ENCODE data around the gene GAB1. TPM values are rescaled to one million over a fixed set of nuclear protein-coding genes. Genes with fewer than 3 reads are reported as not detected.

Gene GAB1
- total RNA-seq, 1 experiment from 2014 or later: 3.8 TPM

DNA sequence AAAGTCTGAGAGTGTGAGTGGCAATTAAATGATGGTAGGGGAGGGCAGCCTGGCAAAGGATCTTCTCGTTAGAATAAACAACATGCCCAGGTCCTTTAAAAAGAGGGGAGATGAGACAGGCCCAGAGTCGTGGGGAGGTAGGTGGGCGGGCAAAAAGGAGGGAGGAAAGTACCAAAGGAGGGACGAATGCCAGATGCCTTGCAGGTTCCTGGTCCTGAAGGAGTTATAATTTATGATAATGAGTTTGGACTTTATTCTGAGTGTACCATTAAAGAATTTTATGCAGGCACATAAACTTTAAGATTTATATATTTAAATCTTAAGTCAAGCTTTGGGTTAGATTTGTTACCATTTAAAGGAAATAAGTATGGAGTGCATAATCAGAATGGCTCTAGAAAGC, 114.5 kb downstream of the GAB1 start:
- Histone ChIP-seq H3K9me2 (ENCODE audit: insufficient read depth) (no peaks in the 10 kb centered on the region), H3K36me3 (ENCODE audit: control insufficient read depth in 1 of 2, insufficient read depth in 2 of 2, low read length in 2 of 2) (no peaks in the 10 kb centered on the region), H3K4me2 (ENCODE audit: low read length) (no peak overlapping the region), H4K20me1 (ENCODE audit: insufficient read depth) (no peaks in the 10 kb centered on the region; the same call in 1 of the 2 replicates), H3K79me2 (ENCODE audit: insufficient read depth, low read length) (no peaks in the 10 kb centered on the region), H2AFZ (ENCODE audit: low read depth, low read length, poor library complexity, severe bottlenecking) (no peak overlapping the region), H3K9me3 (ENCODE audit: control insufficient read depth in 1 of 2, insufficient read depth in 1 of 2, low read depth in 1 of 2, low read length in 2 of 2) (no peaks in the 10 kb centered on the region), H3K27ac (ENCODE audit: low read depth, low read length) (no peak overlapping the region), H3K9ac (ENCODE audit: low read length) (no peak overlapping the region), H3K27me3 (ENCODE audit: insufficient read depth, low read length) (no peaks in the 10 kb centered on the region), H3K4me1 (ENCODE audit: control insufficient read depth in 1 of 2, insufficient read depth in 2 of 2, low read length in 2 of 2) (no peaks in the 10 kb centered on the region), H3K4me3 (replicated peaks in 1 of 2; ENCODE audit: low read depth in 1 of 2, low read length in 2 of 2) (no peak overlapping the region)
- ATAC-seq (no peak), DNase-seq (ENCODE audit: low read depth, low spot score) (no peak)
- ChIA-PET RAD21 (ENCODE audit: low non-redundant PET in 1 of 2, low total read pairs in 2 of 2, uncharacterized antibody in 2 of 2, unreplicated experiment in 2 of 2) (no interaction called here), POLR2A (no interaction called here), CTCF (no interaction called here)
- BruUV-seq (replicated peaks): no TSS peak
- intact Hi-C loops (cut with micrococcal nuclease): no loop called here
- TF ChIP-seq POLR2AphosphoS5 (IDR thresholded peaks at IDR 0.05; ENCODE audit: low read depth, low read length): no peak

DNA sequence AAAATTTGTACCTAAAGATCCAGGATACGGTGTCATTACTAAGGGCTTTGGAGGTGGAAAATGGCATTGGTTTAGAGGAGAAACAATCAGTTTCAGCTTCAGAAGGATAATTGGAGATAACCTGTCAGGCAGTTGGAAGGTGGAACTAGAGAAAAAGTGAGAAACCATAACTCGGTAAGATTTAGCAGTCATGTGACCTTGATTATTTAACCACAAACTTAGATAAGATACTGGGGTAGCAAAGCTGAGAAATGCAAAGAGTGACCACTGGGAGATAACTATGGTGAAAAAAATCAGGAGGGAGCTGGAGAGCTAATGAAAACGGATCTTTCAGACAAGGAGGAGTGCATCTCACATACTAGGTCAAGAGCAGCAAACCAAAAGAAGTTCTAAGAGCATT, 118.5 kb downstream of the GAB1 start:
- no peaks in the 10 kb centered on the region for H3K36me3 ChIP-seq (ENCODE audit: control insufficient read depth in 1 of 2, insufficient read depth in 2 of 2, low read length in 2 of 2)
- no peak overlapping the region for H3K9ac ChIP-seq (ENCODE audit: low read length)
- ChIA-PET RAD21 (ENCODE audit: low non-redundant PET in 1 of 2, low total read pairs in 2 of 2, uncharacterized antibody in 2 of 2, unreplicated experiment in 2 of 2) (no interaction called here), CTCF (no interaction called here), POLR2A (no interaction called here)
- no peaks in the 10 kb centered on the region for H3K4me1 ChIP-seq (ENCODE audit: control insufficient read depth in 1 of 2, insufficient read depth in 2 of 2, low read length in 2 of 2)
- BruUV-seq (replicated peaks): no TSS peak
- no peaks in the 10 kb centered on the region for H3K27me3 ChIP-seq (ENCODE audit: insufficient read depth, low read length)
- no peaks in the 10 kb centered on the region for H3K9me2 ChIP-seq (ENCODE audit: insufficient read depth)
- DNase-seq (ENCODE audit: low read depth, low spot score) (no peak), ATAC-seq (no peak)
- H3K27ac ChIP-seq (ENCODE audit: low read depth, low read length): no peak overlapping the region
- H3K4me2 ChIP-seq (ENCODE audit: low read length): no peak overlapping the region
- H3K79me2 ChIP-seq (ENCODE audit: insufficient read depth, low read length): no peaks in the 10 kb centered on the region
- intact Hi-C loops (cut with micrococcal nuclease): no loop called here
- no peaks in the 10 kb centered on the region; the same call in 1 of the 2 replicates for H4K20me1 ChIP-seq (ENCODE audit: insufficient read depth)
- no peak overlapping the region for H2AFZ ChIP-seq (ENCODE audit: low read depth, low read length, poor library complexity, severe bottlenecking)
- no peaks in the 10 kb centered on the region for H3K9me3 ChIP-seq (ENCODE audit: control insufficient read depth in 1 of 2, insufficient read depth in 1 of 2, low read depth in 1 of 2, low read length in 2 of 2)
- H3K4me3 ChIP-seq (replicated peaks in 1 of 2; ENCODE audit: low read depth in 1 of 2, low read length in 2 of 2): no peak overlapping the region
- TF ChIP-seq ZFX (IDR thresholded peaks at IDR 0.05) (no peak), RAD21 (IDR thresholded peaks at IDR 0.05; ENCODE audit: low read depth) (no peak), CEBPB (IDR thresholded peaks at IDR 0.05; ENCODE audit: low read depth) (no peak), EGR1 (IDR thresholded peaks at IDR 0.05; ENCODE audit: low read depth) (no peak), SP1 (IDR thresholded peaks at IDR 0.05; ENCODE audit: low read depth) (no peak), CBX3 (IDR thresholded peaks at IDR 0.05; ENCODE audit: low read depth) (no peak), POLR2A (IDR thresholded peaks at IDR 0.05; ENCODE audit: borderline replicate concordance, extremely low read depth, insufficient read depth, insufficient read length) (no peak), EZH2phosphoT487 (IDR thresholded peaks at IDR 0.05; ENCODE audit: borderline replicate concordance) (no peak), JUND (IDR thresholded peaks at IDR 0.05) (no peak)
- TF ChIP-seq, protein P1, sequence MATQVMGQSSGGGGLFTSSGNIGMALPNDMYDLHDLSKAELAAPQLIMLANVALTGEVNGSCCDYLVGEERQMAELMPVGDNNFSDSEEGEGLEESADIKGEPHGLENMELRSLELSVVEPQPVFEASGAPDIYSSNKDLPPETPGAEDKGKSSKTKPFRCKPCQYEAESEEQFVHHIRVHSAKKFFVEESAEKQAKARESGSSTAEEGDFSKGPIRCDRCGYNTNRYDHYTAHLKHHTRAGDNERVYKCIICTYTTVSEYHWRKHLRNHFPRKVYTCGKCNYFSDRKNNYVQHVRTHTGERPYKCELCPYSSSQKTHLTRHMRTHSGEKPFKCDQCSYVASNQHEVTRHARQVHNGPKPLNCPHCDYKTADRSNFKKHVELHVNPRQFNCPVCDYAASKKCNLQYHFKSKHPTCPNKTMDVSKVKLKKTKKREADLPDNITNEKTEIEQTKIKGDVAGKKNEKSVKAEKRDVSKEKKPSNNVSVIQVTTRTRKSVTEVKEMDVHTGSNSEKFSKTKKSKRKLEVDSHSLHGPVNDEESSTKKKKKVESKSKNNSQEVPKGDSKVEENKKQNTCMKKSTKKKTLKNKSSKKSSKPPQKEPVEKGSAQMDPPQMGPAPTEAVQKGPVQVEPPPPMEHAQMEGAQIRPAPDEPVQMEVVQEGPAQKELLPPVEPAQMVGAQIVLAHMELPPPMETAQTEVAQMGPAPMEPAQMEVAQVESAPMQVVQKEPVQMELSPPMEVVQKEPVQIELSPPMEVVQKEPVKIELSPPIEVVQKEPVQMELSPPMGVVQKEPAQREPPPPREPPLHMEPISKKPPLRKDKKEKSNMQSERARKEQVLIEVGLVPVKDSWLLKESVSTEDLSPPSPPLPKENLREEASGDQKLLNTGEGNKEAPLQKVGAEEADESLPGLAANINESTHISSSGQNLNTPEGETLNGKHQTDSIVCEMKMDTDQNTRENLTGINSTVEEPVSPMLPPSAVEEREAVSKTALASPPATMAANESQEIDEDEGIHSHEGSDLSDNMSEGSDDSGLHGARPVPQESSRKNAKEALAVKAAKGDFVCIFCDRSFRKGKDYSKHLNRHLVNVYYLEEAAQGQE (IDR thresholded peaks at IDR 0.05; ENCODE audit: low read depth): no peak
- TF ChIP-seq, protein P2, sequence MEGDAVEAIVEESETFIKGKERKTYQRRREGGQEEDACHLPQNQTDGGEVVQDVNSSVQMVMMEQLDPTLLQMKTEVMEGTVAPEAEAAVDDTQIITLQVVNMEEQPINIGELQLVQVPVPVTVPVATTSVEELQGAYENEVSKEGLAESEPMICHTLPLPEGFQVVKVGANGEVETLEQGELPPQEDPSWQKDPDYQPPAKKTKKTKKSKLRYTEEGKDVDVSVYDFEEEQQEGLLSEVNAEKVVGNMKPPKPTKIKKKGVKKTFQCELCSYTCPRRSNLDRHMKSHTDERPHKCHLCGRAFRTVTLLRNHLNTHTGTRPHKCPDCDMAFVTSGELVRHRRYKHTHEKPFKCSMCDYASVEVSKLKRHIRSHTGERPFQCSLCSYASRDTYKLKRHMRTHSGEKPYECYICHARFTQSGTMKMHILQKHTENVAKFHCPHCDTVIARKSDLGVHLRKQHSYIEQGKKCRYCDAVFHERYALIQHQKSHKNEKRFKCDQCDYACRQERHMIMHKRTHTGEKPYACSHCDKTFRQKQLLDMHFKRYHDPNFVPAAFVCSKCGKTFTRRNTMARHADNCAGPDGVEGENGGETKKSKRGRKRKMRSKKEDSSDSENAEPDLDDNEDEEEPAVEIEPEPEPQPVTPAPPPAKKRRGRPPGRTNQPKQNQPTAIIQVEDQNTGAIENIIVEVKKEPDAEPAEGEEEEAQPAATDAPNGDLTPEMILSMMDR (IDR thresholded peaks at IDR 0.05 in 2 of 3, conservative IDR thresholded peaks at IDR 0.05 in 1 of 3; ENCODE audit: borderline replicate concordance in 1 of 3, insufficient read depth in 1 of 3, low read depth in 2 of 3, low read length in 2 of 3): no peak
- TF ChIP-seq, protein P3, sequence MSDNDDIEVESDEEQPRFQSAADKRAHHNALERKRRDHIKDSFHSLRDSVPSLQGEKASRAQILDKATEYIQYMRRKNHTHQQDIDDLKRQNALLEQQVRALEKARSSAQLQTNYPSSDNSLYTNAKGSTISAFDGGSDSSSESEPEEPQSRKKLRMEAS (IDR thresholded peaks at IDR 0.05): no peak
- TF ChIP-seq, protein P4, sequence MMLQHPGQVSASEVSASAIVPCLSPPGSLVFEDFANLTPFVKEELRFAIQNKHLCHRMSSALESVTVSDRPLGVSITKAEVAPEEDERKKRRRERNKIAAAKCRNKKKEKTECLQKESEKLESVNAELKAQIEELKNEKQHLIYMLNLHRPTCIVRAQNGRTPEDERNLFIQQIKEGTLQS (IDR thresholded peaks at IDR 0.05): no peak
- TF ChIP-seq, protein P5, sequence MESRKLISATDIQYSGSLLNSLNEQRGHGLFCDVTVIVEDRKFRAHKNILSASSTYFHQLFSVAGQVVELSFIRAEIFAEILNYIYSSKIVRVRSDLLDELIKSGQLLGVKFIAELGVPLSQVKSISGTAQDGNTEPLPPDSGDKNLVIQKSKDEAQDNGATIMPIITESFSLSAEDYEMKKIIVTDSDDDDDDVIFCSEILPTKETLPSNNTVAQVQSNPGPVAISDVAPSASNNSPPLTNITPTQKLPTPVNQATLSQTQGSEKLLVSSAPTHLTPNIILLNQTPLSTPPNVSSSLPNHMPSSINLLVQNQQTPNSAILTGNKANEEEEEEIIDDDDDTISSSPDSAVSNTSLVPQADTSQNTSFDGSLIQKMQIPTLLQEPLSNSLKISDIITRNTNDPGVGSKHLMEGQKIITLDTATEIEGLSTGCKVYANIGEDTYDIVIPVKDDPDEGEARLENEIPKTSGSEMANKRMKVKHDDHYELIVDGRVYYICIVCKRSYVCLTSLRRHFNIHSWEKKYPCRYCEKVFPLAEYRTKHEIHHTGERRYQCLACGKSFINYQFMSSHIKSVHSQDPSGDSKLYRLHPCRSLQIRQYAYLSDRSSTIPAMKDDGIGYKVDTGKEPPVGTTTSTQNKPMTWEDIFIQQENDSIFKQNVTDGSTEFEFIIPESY (IDR thresholded peaks at IDR 0.05; ENCODE audit: extremely low read depth, insufficient replicate concordance, low read length): no peak

All from HCT116 (cell line).